Measurements from ENCODE around the gene BAZ2A. TPM values are rescaled to one million over a fixed set of nuclear protein-coding genes. Genes with fewer than 3 reads are reported as not detected.
A peak's percentile ranks its signal among the peaks of the same experiment; 100 is the strongest.

Gene BAZ2A
- polyA plus RNA-seq, 3 donors from 2014 or later: 6.5 to 37.5 (median 11.9) TPM

DNA sequence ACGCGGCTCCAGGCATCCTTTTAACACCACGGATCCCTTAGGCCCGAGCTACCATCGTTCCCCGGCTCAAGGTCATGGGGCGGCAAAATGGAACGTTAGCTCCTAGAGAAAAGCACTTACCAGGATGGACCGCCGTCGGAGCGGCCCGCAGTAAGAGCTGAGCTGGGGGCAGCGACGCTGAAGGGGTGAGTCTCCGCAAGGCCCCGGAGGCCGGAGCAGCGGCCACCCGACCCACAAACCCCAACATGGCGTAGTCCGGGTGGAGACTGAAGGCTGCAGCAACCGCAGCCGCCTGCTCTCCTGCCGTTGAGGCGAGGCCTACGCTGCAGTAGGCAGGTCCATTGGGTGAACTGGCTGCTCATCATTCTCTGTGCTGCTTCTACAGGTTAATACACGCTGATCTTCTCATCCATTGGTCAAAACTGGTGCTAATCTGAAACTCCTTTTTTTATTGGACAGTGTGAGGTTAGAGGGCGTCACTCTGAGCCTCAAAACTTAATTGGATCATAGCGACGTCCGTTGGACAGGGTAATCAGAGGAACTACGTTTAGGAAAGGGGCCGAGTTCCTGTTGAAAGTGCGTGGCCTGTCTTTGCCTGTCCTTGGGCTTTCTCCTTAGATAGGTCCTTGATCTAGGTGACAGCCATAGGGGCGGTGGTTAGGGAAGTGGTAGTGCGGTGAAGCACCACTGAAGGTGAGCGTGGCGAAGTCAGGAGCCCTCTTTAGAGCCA, 15.8 kb upstream of the BAZ2A start, which contains the start of gene ATP5F1B:
ATP5F1B (minus strand) TSS at position 268 of the 730 bp plus-strand sequence; CDS start at position 247, 21 bp downstream.
- peak within 1 kb of the TSS; percentile 95 to 100 (median 98) for H3K27ac Mint-ChIP-seq
- peaks cover 7 to 10% (median 8%) of the 10 kb centered on the region in 3 donors for H3K27me3 Mint-ChIP-seq (ENCODE audit: low read depth in 3 of 3)
- peaks cover 7 to 22% (median 14%) of the 10 kb centered on the region in 3 donors for H3K36me3 Mint-ChIP-seq
- peaks cover 34 to 42% of the 10 kb centered on the region in 2 donors for H3K4me1 Mint-ChIP-seq
- peak within 1 kb of the TSS; percentile 84 to 96 (median 93) for H3K4me3 Mint-ChIP-seq
- DNase-seq: peak; percentile 95 to 96 (median 96)
- no peaks in the 10 kb centered on the region for H3K9me3 Mint-ChIP-seq

DNA sequence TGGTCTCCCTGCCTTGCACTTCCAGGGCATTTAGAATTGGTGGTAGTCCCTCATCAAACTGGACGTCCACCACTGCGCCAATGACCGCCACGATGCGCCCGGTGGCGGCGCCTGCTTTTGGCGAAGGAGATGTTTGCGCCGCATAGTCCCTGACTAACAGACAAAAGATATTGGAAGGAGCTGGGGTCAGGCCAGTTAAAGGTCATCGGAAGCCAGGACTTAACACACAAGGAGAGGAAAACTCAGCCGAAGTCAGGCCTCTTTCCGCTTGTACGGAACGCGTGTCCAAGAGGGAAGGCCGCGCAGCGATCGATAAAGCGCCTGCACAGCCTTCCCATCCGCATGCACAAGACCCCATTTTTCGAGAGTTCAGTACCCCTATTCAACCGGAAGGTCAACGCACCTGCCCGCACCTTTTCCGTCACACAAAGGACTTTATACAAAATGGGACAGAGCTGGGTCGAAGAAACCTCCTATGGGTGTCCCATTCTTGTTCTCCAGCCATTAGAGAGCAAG, 15.1 kb upstream of the BAZ2A start:
- Mint-ChIP-seq H3K27me3 (ENCODE audit: low read depth in 3 of 3) (peaks cover 7 to 10% (median 8%) of the 10 kb centered on the region in 3 donors), H3K4me1 (peaks cover 34 to 42% of the 10 kb centered on the region in 2 donors), H3K9me3 (no peaks in the 10 kb centered on the region), H3K36me3 (peaks cover 11 to 25% (median 14%) of the 10 kb centered on the region in 3 donors), H3K27ac (peak overlapping the region; percentile 95 to 100 (median 98)), H3K4me3 (peak overlapping the region; percentile 84 to 96 (median 93))
- DNase-seq: no peak

DNA sequence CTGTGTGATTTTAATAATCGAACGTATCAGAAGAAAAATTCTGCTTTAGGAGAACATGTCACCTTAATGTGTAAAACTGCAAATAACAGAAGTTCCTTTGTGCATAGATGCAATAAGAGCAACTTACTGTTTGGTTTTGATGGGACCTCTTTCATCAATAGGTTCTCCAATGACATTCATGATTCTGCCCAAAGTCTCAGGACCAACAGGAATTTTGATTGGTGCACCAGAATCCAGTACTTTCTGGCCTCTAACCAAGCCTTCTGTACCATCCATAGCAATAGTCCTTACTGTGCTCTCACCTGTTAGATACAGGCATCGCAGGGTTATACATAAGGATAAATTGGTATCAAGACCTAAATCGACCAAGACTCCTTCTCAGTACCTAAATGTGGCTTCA, 14.5 kb upstream of the BAZ2A start:
- Mint-ChIP-seq H3K4me1 (peaks cover 34 to 42% of the 10 kb centered on the region in 2 donors), H3K9me3 (no peaks in the 10 kb centered on the region), H3K36me3 (peaks cover 11 to 29% (median 17%) of the 10 kb centered on the region in 3 donors), H3K27ac (peak overlapping the region; percentile 95 to 100 (median 98)), H3K27me3 (ENCODE audit: low read depth in 3 of 3) (peaks cover 7 to 10% (median 8%) of the 10 kb centered on the region in 3 donors), H3K4me3 (peak overlapping the region; percentile 84 to 96 (median 93))
- no peak for DNase-seq

DNA sequence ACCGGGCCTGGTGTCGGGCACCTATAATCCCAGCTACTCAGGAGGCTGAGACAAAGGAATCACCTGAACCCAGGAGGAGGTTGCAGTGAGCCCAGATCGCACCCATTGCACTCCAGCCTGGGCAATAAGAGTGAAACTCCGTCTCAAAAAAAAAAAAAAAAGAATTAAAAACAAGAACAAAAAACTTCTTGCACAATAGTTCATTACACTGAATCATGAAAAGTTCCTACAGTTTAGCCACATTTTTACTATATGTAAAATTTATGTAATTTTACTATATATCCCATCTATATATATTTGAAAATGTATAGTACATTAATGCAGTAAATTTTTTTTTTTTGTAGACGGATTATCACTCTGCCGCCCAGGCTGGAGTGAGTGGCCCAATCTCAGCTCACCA, 11.1 kb upstream of the BAZ2A start:
- Mint-ChIP-seq H3K4me1 (peaks cover 47 to 49% of the 10 kb centered on the region in 2 donors), H3K27me3 (ENCODE audit: low read depth in 3 of 3) (peaks cover 6 to 10% (median 10%) of the 10 kb centered on the region in 3 donors), H3K27ac (no peak overlapping the region), H3K4me3 (no peak overlapping the region), H3K36me3 (peaks cover 11 to 48% (median 29%) of the 10 kb centered on the region in 3 donors), H3K9me3 (no peaks in the 10 kb centered on the region)
- no peak for DNase-seq

DNA sequence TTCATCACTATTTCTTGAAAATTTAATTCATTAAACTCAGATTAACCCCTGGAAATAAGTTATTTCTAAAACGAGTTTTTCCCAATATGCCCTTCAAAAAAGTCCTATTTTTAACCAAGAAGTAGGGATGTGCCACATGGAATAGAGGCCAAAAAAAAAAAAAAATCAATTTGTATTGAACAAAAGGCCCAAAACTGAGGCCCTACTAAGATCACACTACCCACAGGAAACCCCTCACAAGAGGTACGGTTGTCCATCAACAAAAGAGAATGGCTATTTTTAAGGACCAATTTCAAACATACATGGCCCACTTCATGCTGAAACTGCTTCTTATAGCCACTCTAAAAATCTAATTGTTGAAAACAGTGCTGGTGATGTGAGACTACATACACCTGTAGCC, 7.5 kb upstream of the BAZ2A start:
- Mint-ChIP-seq H3K9me3 (no peaks in the 10 kb centered on the region), H3K4me3 (peak overlapping the region in 1 of 5 donors; percentile 10), H3K4me1 (peaks cover 52 to 53% of the 10 kb centered on the region in 2 donors), H3K27ac (peak overlapping the region; percentile 94 to 99 (median 98)), H3K36me3 (peaks cover 4 to 34% (median 21%) of the 10 kb centered on the region in 3 donors), H3K27me3 (ENCODE audit: low read depth in 3 of 3) (peaks cover 2 to 11% (median 6%) of the 10 kb centered on the region in 3 donors)
- no peak for DNase-seq

- H3K27me3 Mint-ChIP-seq (ENCODE audit: low read depth in 3 of 3): peaks cover 0 to 11% (median 6%) of the 10 kb centered on the region in 3 donors
- H3K9me3 Mint-ChIP-seq: no peaks in the 10 kb centered on the region
- H3K4me3 Mint-ChIP-seq: peak overlapping the region; percentile 90 to 100 (median 94)
- H3K4me1 Mint-ChIP-seq: peaks cover 55 to 57% of the 10 kb centered on the region in 2 donors
- peak; percentile 88 to 92 (median 89) for DNase-seq
- peak overlapping the region; percentile 94 to 99 (median 98) for H3K27ac Mint-ChIP-seq
- peaks cover 4 to 27% (median 16%) of the 10 kb centered on the region in 3 donors for H3K36me3 Mint-ChIP-seq
Measured at GRCh38 chr12:56636675-56637540, 6.8 kb upstream of the BAZ2A start.

GRCh38 chr12:56635806-56636674, 5.9 kb upstream of the BAZ2A start:
- Mint-ChIP-seq H3K36me3 (peaks cover 4 to 27% (median 16%) of the 10 kb centered on the region in 3 donors), H3K27ac (peak overlapping the region; percentile 94 to 99 (median 98)), H3K4me3 (peak overlapping the region; percentile 90 to 100 (median 94)), H3K27me3 (ENCODE audit: low read depth in 3 of 3) (peaks cover 0 to 11% (median 6%) of the 10 kb centered on the region in 3 donors), H3K9me3 (no peaks in the 10 kb centered on the region), H3K4me1 (peaks cover 62 to 66% of the 10 kb centered on the region in 2 donors)
- DNase-seq: peak; percentile 55 to 62 (median 58)

- Mint-ChIP-seq H3K27ac (peak overlapping the region; percentile 94 to 99 (median 98)), H3K9me3 (no peaks in the 10 kb centered on the region), H3K4me3 (peak overlapping the region; percentile 90 to 100 (median 94)), H3K4me1 (peaks cover 70 to 75% of the 10 kb centered on the region in 2 donors), H3K36me3 (peaks cover 0 to 23% (median 16%) of the 10 kb centered on the region in 3 donors), H3K27me3 (ENCODE audit: low read depth in 3 of 3) (peaks cover 4 to 14% (median 6%) of the 10 kb centered on the region in 3 donors)
- peak; percentile 71 to 75 (median 74) for DNase-seq
Measured at GRCh38 chr12:56634837-56635791, 5.0 kb upstream of the BAZ2A start.

DNA sequence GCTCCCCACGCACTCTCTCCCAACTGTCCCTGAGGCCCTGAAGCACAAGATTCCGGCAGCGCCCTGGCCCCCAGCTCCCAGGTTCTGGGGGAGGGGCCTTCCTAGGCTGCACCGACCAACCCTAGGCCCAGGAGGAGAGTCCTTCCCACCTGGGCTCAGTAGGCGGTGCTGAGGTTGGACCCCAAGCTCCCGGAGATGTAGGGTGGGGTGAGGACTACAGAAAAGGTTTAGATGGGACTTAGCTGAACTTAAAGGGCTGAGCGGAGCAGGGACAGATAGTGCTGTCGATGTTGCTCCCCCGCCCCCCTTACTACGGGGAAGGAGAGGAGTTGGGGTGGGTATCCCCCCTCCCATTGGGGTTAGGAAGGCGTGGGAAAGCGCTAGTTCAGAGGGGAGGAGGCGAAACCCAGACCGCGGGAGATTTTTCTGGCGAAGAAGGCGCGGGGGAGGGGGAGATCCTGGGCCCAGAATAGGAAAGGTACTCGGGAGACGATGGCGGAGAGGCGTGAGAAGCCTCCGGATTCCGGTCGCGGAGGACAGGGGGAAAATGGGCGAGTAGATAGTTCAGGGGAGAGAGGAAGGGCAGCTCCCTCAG, 4.2 kb upstream of the BAZ2A start:
- Mint-ChIP-seq H3K4me1 (peaks cover 71 to 75% of the 10 kb centered on the region in 2 donors), H3K4me3 (peak overlapping the region; percentile 90 to 100 (median 94)), H3K27ac (peak overlapping the region; percentile 92 to 98 (median 94)), H3K36me3 (peaks cover 0 to 19% (median 12%) of the 10 kb centered on the region in 3 donors), H3K27me3 (ENCODE audit: low read depth in 3 of 3) (peaks cover 7 to 19% (median 9%) of the 10 kb centered on the region in 3 donors), H3K9me3 (no peaks in the 10 kb centered on the region)
- DNase-seq: no peak

DNA sequence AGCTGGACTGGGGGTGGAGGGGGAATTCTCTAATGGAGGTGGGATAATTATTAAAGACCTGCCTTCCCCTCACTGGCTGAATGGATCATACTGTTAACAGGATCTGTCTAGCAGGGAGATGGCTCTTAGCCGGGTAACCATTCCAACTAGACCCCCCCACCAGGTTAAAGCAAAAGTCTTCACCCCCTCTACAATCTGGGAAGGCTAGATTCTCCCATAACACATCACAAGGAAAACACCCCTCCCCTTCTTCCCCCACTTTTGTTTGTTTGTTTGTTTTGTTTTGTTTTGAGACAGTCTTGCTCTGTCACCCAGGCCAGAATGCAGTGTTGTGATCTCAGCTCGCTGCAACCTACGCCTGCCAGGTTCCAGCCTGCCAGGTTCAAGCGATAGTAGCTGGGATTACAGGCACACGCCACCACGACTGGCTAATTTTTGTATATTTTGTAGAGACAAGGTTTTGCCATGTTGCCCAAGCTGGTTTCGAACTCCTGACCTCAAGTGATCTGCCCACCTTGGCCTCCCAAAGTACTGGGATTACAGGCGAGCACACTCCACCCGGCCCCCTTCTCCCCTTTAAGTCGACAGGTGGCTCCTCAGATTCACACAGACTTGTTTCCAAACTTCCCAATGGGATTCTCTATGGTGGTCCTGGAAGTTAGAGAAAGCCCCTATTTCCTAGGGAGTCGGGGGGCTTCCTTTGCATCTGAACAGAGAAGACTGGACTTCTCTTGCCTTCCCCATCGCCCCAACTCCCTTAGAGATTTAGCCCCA, 3.5 kb upstream of the BAZ2A start:
- Mint-ChIP-seq H3K4me3 (peak overlapping the region; percentile 90 to 100 (median 94)), H3K27me3 (ENCODE audit: low read depth in 3 of 3) (peaks cover 11 to 26% (median 16%) of the 10 kb centered on the region in 3 donors), H3K36me3 (peaks cover 0 to 14% (median 8%) of the 10 kb centered on the region in 3 donors), H3K27ac (peak overlapping the region; percentile 92 to 98 (median 94)), H3K4me1 (peaks cover 78% of the 10 kb centered on the region in 2 donors), H3K9me3 (no peaks in the 10 kb centered on the region)
- DNase-seq: no peak
